ENCODE data around the gene ARID3A.
"Not testable (repeated sequence)": the region's sequence is repeated elsewhere in the genome, so short reads cannot be mapped to it uniquely, and the experiment has no call there.

ARID3A gene

GRCh38 chr19:925526-926322 lies at the start of gene ARID3A:
ARID3A (plus strand) TSS chr19:926035; CDS start chr19:929529, 3,494 bp downstream.
- H3K36me3 ChIP-seq (ENCODE audit: control insufficient read depth, insufficient read depth, low read length) = peaks cover 17% of the 10 kb centered on the region
- peak within 1 kb of the TSS; percentile 65 for H3K4me3 ChIP-seq (ENCODE audit: low read depth, low read length)
- H3K4me1 ChIP-seq (ENCODE audit: control insufficient read depth, insufficient read depth, low read length) = peaks cover 11% of the 10 kb centered on the region
- H3K9ac ChIP-seq (ENCODE audit: low read length) = peak within 1 kb of the TSS; percentile 96
- no peaks in the 10 kb centered on the region for H3K9me3 ChIP-seq (ENCODE audit: control insufficient read depth, insufficient read depth, low read depth, low read length)
- H3K27me3 ChIP-seq (ENCODE audit: control insufficient read depth, insufficient read depth, low read length) = peaks cover 8% of the 10 kb centered on the region
- peak within 1 kb of the TSS; percentile 98 for H3K27ac ChIP-seq (ENCODE audit: low read depth, low read length)

- no peak overlapping the region for H3K4me3 ChIP-seq (ENCODE audit: low read depth, low read length)
- no peak overlapping the region for H3K27ac ChIP-seq (ENCODE audit: low read depth, low read length)
- no peaks in the 10 kb centered on the region for H3K9me3 ChIP-seq (ENCODE audit: control insufficient read depth, insufficient read depth, low read depth, low read length)
- peaks cover 9% of the 10 kb centered on the region; the same call in 1 of the 2 replicates for H3K4me1 ChIP-seq (ENCODE audit: control insufficient read depth, insufficient read depth, low read length)
- H3K36me3 ChIP-seq (ENCODE audit: control insufficient read depth, insufficient read depth, low read length) = peaks cover 39% of the 10 kb centered on the region
- no peak overlapping the region for H3K9ac ChIP-seq (ENCODE audit: low read length)
- no peaks in the 10 kb centered on the region for H3K27me3 ChIP-seq (ENCODE audit: control insufficient read depth, insufficient read depth, low read length)
Measured at GRCh38 chr19:876089-876488, 49.7 kb upstream of the ARID3A start.

GRCh38 chr19:876780-877314 lies 49.0 kb upstream of the ARID3A start:
- H3K4me3 ChIP-seq (ENCODE audit: low read depth, low read length) = no peak overlapping the region
- H3K9ac ChIP-seq (ENCODE audit: low read length) = no peak overlapping the region
- peaks cover 9% of the 10 kb centered on the region; the same call in 1 of the 2 replicates for H3K4me1 ChIP-seq (ENCODE audit: control insufficient read depth, insufficient read depth, low read length)
- no peak overlapping the region for H3K27ac ChIP-seq (ENCODE audit: low read depth, low read length)
- H3K27me3 ChIP-seq (ENCODE audit: control insufficient read depth, insufficient read depth, low read length) = no peaks in the 10 kb centered on the region
- no peaks in the 10 kb centered on the region for H3K9me3 ChIP-seq (ENCODE audit: control insufficient read depth, insufficient read depth, low read depth, low read length)
- peaks cover 47% of the 10 kb centered on the region for H3K36me3 ChIP-seq (ENCODE audit: control insufficient read depth, insufficient read depth, low read length)

DNA sequence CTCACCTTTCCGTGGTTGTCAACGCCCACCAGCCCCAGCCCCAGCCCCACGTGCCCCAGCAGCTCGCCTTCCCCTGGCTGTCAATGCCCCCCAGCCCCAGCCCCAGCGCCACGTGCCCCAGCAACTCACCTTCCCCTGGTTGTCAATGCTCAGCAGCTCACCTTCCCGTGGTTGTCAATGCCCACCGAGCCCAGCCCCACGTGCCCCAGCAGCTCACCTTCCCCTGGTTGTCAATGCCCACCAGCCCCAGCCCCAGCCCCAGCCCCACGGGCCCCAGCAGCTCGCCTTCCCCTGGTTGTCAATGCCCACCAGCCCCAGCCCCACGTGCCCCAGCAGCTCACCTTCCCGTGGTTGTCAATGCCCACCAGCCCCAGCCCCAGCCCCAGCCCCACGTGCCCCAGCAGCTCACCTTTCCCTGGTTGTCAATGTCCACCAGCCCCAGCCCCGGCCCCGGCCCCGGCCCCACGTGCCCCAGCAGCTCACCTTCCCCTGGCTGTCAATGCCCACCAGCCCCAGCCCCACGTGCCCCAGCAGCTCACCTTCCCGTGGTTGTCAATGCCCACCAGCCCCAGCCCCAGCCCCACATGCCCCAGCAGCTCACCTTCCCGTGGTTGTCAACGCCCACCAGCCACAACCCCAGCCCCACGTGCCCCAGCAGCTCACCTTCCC lies 47.7 kb upstream of the ARID3A start:
- H3K27ac ChIP-seq (ENCODE audit: low read depth, low read length); H3K4me1 ChIP-seq (ENCODE audit: control insufficient read depth, insufficient read depth, low read length); H3K27me3 ChIP-seq (ENCODE audit: control insufficient read depth, insufficient read depth, low read length); H3K9ac ChIP-seq (ENCODE audit: low read length); H3K4me3 ChIP-seq (ENCODE audit: low read depth, low read length); H3K9me3 ChIP-seq (ENCODE audit: control insufficient read depth, insufficient read depth, low read depth, low read length): not testable (repeated sequence)
- H3K36me3 ChIP-seq (ENCODE audit: control insufficient read depth, insufficient read depth, low read length) = peaks cover 59% of the 10 kb centered on the region

DNA sequence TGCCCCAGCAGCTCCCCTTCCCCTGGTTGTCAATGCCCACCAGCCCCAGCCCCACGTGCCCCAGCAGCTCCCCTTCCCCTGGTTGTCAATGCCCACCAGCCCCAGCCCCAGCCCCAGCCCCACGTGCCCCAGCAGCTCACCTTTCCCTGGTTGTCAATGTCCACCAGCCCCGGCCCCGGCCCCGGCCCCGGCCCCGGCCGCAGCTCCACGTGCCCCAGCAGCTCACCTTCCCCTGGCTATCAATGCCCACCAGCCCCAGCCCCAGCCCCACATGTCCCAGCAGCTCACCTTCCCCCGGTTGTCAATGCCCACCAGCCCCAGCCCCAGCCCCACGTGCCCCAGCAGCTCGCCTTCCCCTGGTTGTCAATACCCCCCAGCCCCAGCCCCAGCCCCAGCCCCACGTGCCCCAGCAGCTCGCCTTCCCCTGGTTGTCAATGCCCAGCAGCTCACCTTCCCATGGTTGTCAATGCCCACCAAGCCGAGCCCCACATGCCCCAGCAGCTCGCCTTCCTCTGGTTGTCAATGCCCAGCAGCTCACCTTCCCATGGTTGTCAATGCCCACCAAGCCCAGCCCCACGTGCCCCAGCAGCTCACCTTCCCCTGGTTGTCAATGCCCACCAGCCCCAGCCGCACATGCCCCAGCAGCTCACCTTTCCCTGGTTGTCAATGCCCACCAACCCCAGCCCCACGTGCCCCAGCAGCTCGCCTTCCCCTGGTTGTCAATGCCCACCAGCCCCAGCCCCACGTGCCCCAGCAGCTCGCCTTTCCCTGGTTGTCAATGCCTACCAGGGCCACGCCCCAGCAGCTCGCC lies 46.9 kb upstream of the ARID3A start:
- not testable (repeated sequence) for H3K27me3 ChIP-seq (ENCODE audit: control insufficient read depth, insufficient read depth, low read length); H3K9me3 ChIP-seq (ENCODE audit: control insufficient read depth, insufficient read depth, low read depth, low read length); H3K27ac ChIP-seq (ENCODE audit: low read depth, low read length); H3K9ac ChIP-seq (ENCODE audit: low read length); H3K4me3 ChIP-seq (ENCODE audit: low read depth, low read length); H3K4me1 ChIP-seq (ENCODE audit: control insufficient read depth, insufficient read depth, low read length)
- H3K36me3 ChIP-seq (ENCODE audit: control insufficient read depth, insufficient read depth, low read length) = peaks cover 61% of the 10 kb centered on the region

DNA sequence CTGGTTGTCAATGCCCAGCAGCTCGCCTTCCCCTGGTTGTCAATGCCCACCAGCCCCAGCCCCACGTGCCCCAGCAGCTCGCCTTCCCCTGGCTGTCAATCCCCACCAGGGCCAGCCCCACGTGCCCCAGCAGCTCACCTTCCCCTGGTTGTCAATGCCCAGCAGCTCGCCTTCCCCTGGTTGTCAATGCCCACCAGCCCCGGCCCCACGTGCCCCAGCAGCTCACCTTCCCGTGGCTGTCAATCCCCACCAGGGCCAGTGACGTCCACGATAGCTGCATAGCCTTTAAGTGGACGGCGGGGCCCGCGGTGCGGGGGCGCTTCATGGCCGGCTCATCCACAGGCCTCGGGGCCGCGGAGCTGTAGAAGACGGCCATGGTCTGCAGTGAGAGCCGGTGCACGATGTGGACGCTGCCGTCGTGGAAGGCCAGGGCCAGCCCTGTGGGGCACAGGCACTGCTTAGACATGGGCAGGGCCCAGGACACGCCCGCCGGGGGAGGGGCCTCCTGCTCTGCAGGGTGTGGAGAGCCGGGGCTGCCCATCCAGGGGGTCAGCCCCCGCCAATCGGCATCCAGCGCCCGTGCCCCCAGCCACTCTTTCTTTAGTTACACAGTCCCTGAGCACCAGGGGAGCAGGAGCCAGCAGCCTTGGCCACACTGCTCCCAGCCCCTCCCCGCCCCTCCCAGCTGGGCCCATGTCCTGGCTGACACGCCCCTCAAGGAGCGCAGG lies 46.0 kb upstream of the ARID3A start:
- Histone ChIP-seq H3K27ac (ENCODE audit: low read depth, low read length) (no peak overlapping the region), H3K36me3 (ENCODE audit: control insufficient read depth, insufficient read depth, low read length) (peaks cover 63% of the 10 kb centered on the region), H3K27me3 (ENCODE audit: control insufficient read depth, insufficient read depth, low read length) (no peaks in the 10 kb centered on the region), H3K9ac (ENCODE audit: low read length) (no peak overlapping the region), H3K4me3 (ENCODE audit: low read depth, low read length) (no peak overlapping the region), H3K4me1 (ENCODE audit: control insufficient read depth, insufficient read depth, low read length) (no peaks in the 10 kb centered on the region), H3K9me3 (ENCODE audit: control insufficient read depth, insufficient read depth, low read depth, low read length) (no peaks in the 10 kb centered on the region)

DNA sequence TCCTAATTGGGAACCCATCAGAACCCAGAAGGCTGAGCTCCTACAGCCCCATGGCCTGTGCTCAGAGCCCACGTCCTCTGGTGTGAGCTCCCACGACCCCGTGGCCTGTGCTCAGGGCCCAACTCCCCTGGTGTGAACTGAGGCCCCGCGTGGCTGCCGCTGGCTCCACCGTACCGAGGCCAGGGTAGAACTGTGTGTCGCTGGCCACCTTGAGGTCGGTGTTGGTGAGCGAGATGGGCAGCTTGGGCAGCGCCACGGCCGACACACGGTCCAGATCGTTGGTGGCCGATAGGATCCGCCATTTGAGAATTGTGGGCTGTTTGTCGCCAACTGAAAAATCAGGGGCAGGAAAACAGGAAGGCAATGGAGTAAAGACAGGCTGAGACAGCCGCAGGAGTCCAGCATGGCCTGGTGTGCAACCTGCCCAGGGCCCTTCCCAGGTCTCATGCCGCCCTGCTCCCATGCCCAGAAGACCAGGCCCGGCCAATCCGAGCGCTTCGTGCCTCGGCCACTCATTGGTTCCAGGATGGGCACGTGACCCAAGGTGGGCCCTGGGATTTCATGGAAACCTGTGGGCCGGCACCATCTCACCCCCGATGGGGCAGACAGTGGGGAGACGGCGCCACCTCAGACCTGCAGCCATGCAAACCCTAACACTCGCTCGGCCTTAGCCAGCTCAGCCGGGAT lies 44.3 kb upstream of the ARID3A start:
- Histone ChIP-seq H3K4me1 (ENCODE audit: control insufficient read depth, insufficient read depth, low read length) (no peaks in the 10 kb centered on the region), H3K4me3 (ENCODE audit: low read depth, low read length) (no peak overlapping the region), H3K36me3 (ENCODE audit: control insufficient read depth, insufficient read depth, low read length) (peaks cover 68% of the 10 kb centered on the region), H3K27me3 (ENCODE audit: control insufficient read depth, insufficient read depth, low read length) (no peaks in the 10 kb centered on the region), H3K9me3 (ENCODE audit: control insufficient read depth, insufficient read depth, low read depth, low read length) (no peaks in the 10 kb centered on the region), H3K9ac (ENCODE audit: low read length) (no peak overlapping the region), H3K27ac (ENCODE audit: low read depth, low read length) (no peak overlapping the region)

DNA sequence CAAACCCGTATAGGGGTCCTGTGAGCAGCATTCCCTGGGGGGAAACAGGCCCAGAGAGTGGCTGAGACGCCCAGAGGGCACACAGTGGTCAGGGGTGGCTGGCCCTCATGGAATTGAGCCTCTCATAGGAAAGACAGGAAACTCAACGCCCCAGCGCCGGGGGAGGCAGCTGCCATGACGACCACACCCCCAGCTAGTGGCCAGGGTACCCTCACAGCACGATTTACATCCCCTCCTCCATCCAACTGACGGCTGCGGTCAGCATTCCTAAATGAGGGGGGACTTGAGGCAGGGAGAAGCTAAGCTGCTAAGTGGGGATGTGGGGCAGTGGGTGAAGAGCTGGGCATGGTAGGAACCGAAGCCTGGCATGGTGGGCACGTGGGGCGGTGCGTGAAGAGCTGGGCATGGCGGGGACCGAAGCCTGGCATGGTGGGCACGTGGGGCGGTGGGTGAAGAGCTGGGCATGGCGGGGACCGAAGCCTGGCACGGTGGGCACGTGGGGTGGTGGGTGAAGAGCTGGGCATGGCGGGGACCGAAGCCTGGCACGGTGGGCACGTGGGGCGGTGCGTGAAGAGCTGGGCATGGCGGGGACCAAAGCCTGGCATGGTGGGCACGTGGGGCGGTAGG lies 42.9 kb upstream of the ARID3A start:
- no peak overlapping the region for H3K9ac ChIP-seq (ENCODE audit: low read length)
- H3K27me3 ChIP-seq (ENCODE audit: control insufficient read depth, insufficient read depth, low read length) = no peaks in the 10 kb centered on the region
- H3K36me3 ChIP-seq (ENCODE audit: control insufficient read depth, insufficient read depth, low read length) = peaks cover 72% of the 10 kb centered on the region

GRCh38 chr19:883661-884211 lies 42.1 kb upstream of the ARID3A start:
- Histone ChIP-seq H3K9ac (ENCODE audit: low read length) (no peak overlapping the region), H3K4me1 (ENCODE audit: control insufficient read depth, insufficient read depth, low read length) (no peaks in the 10 kb centered on the region), H3K36me3 (ENCODE audit: control insufficient read depth, insufficient read depth, low read length) (peaks cover 76% of the 10 kb centered on the region), H3K4me3 (ENCODE audit: low read depth, low read length) (no peak overlapping the region), H3K27me3 (ENCODE audit: control insufficient read depth, insufficient read depth, low read length) (no peaks in the 10 kb centered on the region), H3K9me3 (ENCODE audit: control insufficient read depth, insufficient read depth, low read depth, low read length) (no peaks in the 10 kb centered on the region), H3K27ac (ENCODE audit: low read depth, low read length) (no peak overlapping the region)

More for the DNA sequence above, 42.9 kb upstream of the ARID3A start:
- H3K4me1 ChIP-seq (ENCODE audit: control insufficient read depth, insufficient read depth, low read length) = no peaks in the 10 kb centered on the region
- no peaks in the 10 kb centered on the region for H3K9me3 ChIP-seq (ENCODE audit: control insufficient read depth, insufficient read depth, low read depth, low read length)
- H3K27ac ChIP-seq (ENCODE audit: low read depth, low read length) = no peak overlapping the region
- H3K4me3 ChIP-seq (ENCODE audit: low read depth, low read length) = no peak overlapping the region
